IPS-20b (cell line): ENCODE data around the gene B4GALT6.

Experiments used
- H3K27ac ChIP-seq: one replicate; pipeline ENCODE4 v1.5.1; 2013; ENCODE audit warnings: low read length
- H3K27me3 ChIP-seq: 2 replicates; pipeline ENCODE4 v1.6.1; 2013; ENCODE audit warnings: mild to moderate bottlenecking, low read length, inconsistent platforms; ENCODE audit not compliant: insufficient read depth
- H3K36me3 ChIP-seq: 2 replicates; pipeline ENCODE4 v1.6.1; 2013; ENCODE audit warnings: low read depth, mild to moderate bottlenecking, inconsistent platforms, low read length, moderate library complexity; ENCODE audit not compliant: insufficient read depth
- H3K4me1 ChIP-seq: 2 replicates; pipeline ENCODE4 v1.6.1; 2013; ENCODE audit warnings: mild to moderate bottlenecking, control low read depth, inconsistent platforms, low read length, moderate library complexity; ENCODE audit not compliant: insufficient read depth
- H3K4me3 ChIP-seq: 2 replicates; pipeline ENCODE4 v1.5.1; 2013; ENCODE audit warnings: mild to moderate bottlenecking, low read length, inconsistent platforms
- H3K9ac ChIP-seq: 2 replicates; pipeline ENCODE4 v1.6.1; 2013; ENCODE audit warnings: low read depth, mild to moderate bottlenecking, inconsistent platforms, low read length, moderate library complexity
- H3K9me3 ChIP-seq: 2 replicates; pipeline ENCODE4 v1.6.1; 2013; ENCODE audit warnings: mild to moderate bottlenecking, low read depth, low read length, inconsistent platforms; ENCODE audit not compliant: insufficient read depth

The B4GALT6 gene

DNA sequence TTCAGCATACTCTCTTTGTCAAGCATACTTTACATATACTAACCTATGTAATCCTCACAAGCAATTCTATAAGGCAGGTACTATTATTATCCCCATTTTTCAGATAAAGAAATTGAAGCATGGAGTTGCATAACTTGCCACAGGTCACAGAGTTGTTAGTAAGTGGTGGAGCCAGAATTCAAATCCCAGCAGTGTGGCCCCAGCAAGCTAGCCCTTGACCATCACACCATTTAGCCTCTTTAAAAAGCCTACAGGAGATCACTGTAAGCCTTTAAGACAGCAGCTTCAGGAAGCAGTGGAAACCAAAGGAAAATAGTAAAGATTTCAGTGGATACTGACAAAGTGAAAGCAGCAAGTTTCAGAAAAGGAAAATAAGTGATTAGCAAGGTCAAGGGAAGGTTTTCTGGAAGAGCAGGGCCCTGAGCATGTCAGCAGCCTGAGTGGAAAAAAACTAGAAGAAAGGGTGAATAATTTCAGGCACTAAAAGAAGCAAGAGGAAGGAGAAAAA, 11.7 kb downstream of the B4GALT6 start:
- peaks cover 29% of the 10 kb centered on the region for H3K4me1 ChIP-seq
- peak overlapping the region; percentile 2 for H3K9ac ChIP-seq
- H3K4me3 ChIP-seq = no peak overlapping the region
- H3K27ac ChIP-seq = peak overlapping the region; percentile 57
- H3K27me3 ChIP-seq = no peaks in the 10 kb centered on the region
- no peaks in the 10 kb centered on the region for H3K36me3 ChIP-seq
- H3K9me3 ChIP-seq = no peaks in the 10 kb centered on the region

DNA sequence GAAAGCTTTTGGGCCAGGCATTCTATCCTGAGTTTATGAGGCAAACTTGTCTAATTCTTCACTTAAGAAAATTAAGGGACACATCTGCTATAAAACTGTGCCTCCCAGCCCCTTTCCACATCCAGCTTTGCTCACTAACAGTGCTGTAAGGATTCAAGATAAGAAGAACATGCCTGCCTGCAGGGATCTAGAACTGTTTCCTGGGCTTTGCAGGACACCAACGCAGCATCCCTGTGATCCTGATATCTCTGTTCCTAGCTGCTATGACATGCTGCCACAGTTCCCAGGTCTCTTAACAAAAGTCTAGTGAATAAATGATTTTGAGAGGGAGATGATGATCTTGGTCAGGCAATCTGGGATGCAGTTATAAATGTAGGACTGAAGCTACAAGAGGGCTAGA, 12.4 kb downstream of the B4GALT6 start:
- Histone ChIP-seq H3K36me3 (no peaks in the 10 kb centered on the region), H3K9me3 (no peaks in the 10 kb centered on the region), H3K27me3 (no peaks in the 10 kb centered on the region), H3K27ac (no peak overlapping the region), H3K4me1 (peaks cover 24% of the 10 kb centered on the region), H3K4me3 (no peak overlapping the region), H3K9ac (0 out of 2 replicates have a peak overlapping the region, but pooled peaks have one; percentile 21)

DNA sequence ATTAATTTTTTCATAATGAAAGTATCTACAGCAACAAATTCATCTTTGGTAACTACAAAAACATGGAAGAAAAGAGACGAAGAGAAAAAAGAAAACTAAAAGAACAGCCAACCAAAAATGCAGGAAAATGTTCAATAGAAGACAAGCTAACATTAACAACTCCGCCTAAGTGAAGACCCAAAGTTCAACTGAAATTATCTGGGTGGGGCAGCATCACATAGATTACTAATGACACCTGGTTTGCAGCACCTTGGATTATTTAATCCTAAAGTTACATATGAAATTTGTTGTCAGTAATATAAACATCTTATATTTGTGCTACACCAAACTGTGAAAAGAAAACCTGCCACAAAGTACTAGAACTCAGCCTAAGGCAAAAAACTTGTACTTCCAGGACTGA, 14.8 kb downstream of the B4GALT6 start:
- Histone ChIP-seq H3K9ac (no peak overlapping the region), H3K36me3 (peaks cover 2% of the 10 kb centered on the region; the same call in 1 of the 2 replicates), H3K9me3 (no peaks in the 10 kb centered on the region), H3K4me3 (no peak overlapping the region), H3K27me3 (no peaks in the 10 kb centered on the region), H3K27ac (no peak overlapping the region), H3K4me1 (peaks cover 21% of the 10 kb centered on the region)

DNA sequence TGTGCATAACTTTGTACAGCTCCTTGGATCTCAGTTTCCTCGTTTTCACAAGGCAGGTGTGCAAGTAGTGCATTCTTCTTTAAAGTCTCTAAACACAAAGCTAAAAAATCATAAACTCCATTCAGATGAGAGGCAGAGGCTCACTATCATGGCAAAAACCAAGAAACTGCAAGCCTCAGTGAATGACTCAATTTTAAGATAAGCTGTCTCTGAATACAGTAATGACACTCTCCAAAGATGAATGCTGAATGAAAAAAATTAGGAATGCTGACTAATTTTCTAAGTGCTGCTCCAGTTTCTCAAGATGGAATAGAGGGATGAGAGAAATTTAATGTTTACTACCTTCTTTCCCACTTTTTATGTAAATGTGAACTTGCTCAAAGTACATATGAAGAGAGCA, 17.2 kb downstream of the B4GALT6 start:
- no peak overlapping the region for H3K9ac ChIP-seq
- H3K36me3 ChIP-seq = peaks cover 11% of the 10 kb centered on the region
- no peak overlapping the region for H3K4me3 ChIP-seq
- H3K27me3 ChIP-seq = no peaks in the 10 kb centered on the region
- H3K27ac ChIP-seq = no peak overlapping the region
- H3K9me3 ChIP-seq = no peaks in the 10 kb centered on the region
- peaks cover 6% of the 10 kb centered on the region; the same call in 1 of the 2 replicates for H3K4me1 ChIP-seq

DNA sequence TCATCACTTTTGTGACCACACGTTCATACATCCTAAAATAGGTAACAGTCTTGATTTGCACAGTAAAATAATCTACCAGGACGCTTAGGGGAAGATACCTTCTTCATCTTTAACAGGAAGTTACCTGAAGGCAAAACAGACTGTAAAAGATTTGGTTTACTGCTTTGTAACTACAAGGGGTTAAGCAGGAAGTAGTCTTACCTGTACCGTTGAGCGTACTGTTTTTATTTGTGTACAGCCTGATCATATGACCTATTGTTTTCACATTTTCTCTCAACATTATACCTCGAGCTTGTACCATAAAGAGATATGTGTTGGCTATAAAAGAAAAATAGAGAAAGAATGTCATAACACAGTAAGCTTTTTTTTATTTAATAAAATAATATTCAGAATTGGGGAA, 18.3 kb downstream of the B4GALT6 start:
- H3K27ac ChIP-seq = no peak overlapping the region
- no peak overlapping the region for H3K9ac ChIP-seq
- no peaks in the 10 kb centered on the region for H3K27me3 ChIP-seq
- no peaks in the 10 kb centered on the region for H3K4me1 ChIP-seq
- no peaks in the 10 kb centered on the region for H3K9me3 ChIP-seq
- H3K36me3 ChIP-seq = peaks cover 12% of the 10 kb centered on the region
- no peak overlapping the region for H3K4me3 ChIP-seq

DNA sequence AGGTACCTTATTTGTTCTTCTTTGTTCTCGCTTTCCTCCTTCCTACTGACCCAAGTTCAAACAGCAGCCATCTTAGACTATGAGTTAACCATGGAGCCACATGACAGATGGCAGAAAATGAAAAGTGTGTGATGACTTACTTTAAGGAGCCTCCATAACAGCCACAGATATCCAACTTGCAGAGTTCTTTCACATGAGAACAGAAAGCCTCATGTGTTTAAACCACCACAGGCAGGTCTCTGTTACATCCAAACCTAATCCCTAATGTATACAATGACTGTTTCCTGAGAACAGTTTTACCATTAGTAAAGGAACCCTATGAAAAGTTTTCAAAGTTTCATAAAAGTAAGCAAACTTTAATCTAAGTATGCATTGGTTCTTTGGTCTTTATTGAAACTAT, 20.3 kb downstream of the B4GALT6 start:
- no peaks in the 10 kb centered on the region for H3K27me3 ChIP-seq
- no peak overlapping the region for H3K9ac ChIP-seq
- peaks cover 16% of the 10 kb centered on the region for H3K36me3 ChIP-seq
- no peak overlapping the region for H3K27ac ChIP-seq
- no peaks in the 10 kb centered on the region for H3K9me3 ChIP-seq
- no peak overlapping the region for H3K4me3 ChIP-seq
- no peaks in the 10 kb centered on the region for H3K4me1 ChIP-seq

DNA sequence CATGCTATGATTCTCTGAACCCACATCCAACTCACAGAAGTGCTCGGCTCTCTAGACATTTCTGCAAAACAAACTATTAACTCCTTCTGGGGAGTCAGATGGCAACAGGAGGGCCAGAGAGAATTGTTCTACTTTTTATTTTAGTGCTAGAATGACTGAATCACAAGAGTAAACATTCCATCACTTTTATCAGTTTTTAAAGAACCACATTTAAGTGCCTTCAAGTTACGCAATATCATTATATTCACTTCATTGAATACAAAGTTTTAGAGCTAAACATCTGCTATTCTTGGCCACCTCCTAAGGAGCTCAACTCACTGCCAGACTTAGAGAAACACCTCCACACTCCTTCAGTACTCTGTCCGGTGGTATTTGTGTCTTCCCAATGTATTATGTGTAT, 22.4 kb downstream of the B4GALT6 start:
- Histone ChIP-seq H3K9me3 (no peaks in the 10 kb centered on the region), H3K27ac (no peak overlapping the region), H3K4me3 (no peak overlapping the region), H3K27me3 (no peaks in the 10 kb centered on the region), H3K4me1 (no peaks in the 10 kb centered on the region), H3K36me3 (peaks cover 20% of the 10 kb centered on the region), H3K9ac (no peak overlapping the region)

DNA sequence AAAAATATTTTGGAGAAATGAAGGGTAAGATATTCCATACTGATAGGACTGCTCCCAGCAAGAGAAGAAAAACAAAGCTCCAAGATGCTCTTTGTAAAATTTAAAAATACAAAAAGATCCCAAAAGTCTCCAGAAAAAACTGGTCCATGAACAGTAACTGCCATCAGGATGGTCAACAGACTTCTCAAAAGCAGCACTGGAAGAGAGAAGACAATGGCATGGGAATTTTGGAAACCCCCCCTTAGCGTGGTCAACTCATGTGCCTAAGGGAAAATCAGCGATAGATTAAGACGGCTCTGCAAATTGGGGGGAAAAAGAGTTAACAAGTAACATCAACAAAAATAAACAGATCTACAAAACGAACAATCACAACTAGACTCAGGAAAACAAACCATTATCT, 23.6 kb downstream of the B4GALT6 start:
- Histone ChIP-seq H3K4me3 (no peak overlapping the region), H3K4me1 (no peaks in the 10 kb centered on the region), H3K9ac (no peak overlapping the region), H3K27me3 (no peaks in the 10 kb centered on the region), H3K36me3 (peaks cover 25% of the 10 kb centered on the region), H3K27ac (no peak overlapping the region), H3K9me3 (no peaks in the 10 kb centered on the region)

DNA sequence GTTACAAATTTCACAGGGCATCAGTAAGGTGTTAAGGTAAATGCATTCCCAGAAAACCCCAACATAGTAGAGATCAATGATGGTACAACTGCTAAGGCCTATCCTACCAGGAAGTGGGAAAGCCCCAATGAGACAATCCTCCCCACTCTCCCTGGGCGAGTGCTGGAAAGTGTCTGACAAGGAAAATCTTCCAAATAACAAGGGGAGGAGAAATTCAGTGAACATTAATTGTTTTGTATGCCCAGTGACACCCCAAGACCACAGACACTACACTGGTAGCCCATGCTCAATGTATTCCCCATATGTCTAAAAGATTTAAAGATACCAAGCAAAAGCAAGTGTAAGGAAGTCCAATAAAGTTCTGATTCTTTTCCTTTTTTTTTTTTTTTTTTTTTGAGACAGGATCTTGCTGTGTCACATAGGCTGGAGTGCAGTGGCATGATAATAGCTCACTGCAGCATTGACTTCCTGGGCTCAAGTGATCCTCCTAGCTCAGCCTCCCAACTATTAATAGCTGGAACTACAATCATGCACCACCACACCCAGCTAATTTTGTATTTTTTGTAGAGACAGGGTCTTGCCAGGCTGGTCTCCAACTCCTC, 24.7 kb downstream of the B4GALT6 start:
- Histone ChIP-seq H3K9me3 (no peaks in the 10 kb centered on the region), H3K4me3 (no peak overlapping the region), H3K27ac (no peak overlapping the region), H3K9ac (no peak overlapping the region), H3K36me3 (peaks cover 25% of the 10 kb centered on the region), H3K4me1 (no peaks in the 10 kb centered on the region), H3K27me3 (no peaks in the 10 kb centered on the region)

DNA sequence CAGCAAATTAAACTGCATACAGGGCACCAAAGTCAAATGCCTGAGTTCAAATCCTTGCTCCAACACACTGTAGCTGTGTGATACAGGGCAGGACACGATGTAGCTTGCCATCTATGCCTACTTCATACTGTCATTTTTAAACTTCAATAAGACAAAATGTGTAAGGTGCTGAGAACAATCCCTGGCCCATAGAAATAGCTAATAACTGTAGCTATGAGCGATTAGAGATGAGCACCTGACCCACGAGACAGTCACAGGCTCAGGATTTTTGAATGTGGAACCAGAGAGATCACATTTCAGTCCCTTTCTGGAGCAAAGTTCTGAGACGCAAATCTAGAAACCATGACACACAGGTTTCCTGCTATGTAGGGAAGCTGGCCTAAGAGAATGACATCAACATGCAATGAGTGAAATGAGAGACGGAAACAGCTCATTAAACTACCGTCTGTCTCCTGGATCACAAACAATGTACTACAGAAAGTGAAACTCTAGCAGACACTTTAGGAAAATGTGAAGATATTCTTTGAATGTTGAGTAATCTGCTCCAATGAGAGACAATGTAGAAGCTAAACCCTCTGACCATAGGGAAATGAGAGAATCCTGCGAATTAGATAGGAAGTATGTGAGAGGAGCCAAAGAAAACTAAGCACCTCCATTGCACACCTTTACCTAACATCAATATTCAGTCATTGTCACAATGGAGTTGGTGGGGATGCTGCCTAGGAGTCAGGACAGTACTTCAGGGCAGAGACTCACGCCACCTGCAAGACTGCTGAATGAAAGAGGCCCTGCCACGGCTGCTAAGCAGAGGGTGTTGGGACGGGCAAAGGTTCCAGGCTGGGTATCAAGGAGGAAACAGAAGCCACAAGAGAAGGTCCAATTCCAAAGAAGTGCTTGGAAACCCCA, 25.5 kb downstream of the B4GALT6 start:
- Histone ChIP-seq H3K36me3 (peaks cover 17% of the 10 kb centered on the region), H3K27ac (no peak overlapping the region), H3K4me3 (no peak overlapping the region), H3K27me3 (no peaks in the 10 kb centered on the region), H3K9ac (no peak overlapping the region), H3K4me1 (no peaks in the 10 kb centered on the region), H3K9me3 (no peaks in the 10 kb centered on the region)

DNA sequence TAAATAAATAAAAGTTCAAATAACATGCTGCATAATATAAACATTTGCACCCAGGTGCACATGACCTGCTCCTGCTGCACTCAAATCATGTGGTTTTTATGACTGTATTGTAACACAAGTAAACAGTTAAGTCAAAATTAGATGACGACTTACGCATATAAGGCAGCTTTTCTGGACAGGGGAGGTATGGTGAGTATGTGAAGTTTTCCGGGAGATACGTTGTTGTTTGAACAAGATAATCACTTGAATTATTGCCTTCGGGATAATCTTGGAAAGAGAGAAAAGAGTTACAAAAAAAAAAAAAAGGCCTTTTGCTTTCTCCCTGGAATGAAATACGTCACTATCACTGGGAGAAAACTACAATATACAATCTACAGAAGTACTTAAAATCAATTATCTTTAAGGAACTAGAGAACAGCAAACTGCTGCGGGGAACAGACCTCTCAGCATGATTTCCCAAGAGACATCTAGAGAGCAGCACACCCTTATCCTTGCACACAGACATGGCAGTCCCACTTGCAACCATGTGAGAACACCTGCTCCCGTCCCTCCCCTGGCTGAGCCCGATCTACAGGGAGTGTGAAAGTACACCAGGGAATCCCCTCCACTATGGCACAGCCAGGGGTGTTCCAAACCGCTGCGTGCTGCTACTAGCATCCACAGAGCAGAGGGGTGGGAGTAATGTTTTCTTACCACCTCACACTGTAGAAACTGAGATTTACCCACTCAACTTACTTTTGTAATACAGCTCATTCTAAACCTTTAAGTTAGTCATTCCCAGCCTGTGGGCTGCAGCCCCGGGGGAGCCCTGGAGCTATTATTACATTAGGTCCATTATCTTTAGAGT, 26.3 kb downstream of the B4GALT6 start:
- Histone ChIP-seq H3K27me3 (no peaks in the 10 kb centered on the region), H3K9ac (no peak overlapping the region), H3K9me3 (no peaks in the 10 kb centered on the region), H3K27ac (no peak overlapping the region), H3K4me1 (no peaks in the 10 kb centered on the region), H3K36me3 (peaks cover 14% of the 10 kb centered on the region), H3K4me3 (no peak overlapping the region)
